ENCODE data around the gene SRRM2.

SRRM2 gene

DNA sequence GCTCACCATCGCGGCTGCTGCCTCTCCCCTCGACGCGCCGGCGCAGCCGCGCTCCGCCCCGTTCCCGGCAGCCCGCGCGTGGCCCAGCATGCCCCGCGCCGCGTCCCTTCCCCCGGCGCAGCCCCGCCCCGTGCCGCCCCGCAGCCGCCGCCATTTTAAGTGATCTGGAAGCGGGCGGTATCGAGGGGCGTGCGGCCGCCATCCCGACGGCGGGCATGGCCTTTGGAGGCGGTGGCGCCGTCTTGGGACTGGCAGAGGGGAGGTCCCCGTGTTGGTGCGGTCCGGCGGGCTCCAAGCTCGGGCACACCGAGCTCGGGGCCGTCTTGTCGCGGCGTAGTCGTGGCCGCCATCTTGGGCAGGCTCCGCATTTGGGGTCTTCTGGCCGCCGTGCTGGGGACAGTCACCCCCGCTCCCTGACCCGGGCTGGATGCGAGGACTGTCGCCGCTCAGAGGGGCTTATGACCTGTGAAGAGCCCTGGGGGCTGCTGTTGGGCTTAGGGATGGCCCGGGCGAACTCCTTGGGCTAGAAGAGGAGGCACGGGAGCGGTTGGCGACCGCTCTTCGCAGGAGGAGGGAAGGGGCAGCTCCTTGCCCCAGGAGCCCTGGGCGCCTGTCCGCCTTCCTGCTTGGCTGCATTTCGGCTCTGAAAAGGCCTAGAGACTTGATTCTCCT, 24.9 kb downstream of the SRRM2 start, which contains the start of gene ELOB:
ELOB (minus strand) TSS at position 50 of the 672 bp plus-strand sequence; CDS start at position 9, 41 bp downstream.
- peak; percentile 78 to 86 for DNase-seq (ENCODE audit: low read depth in 2 of 2)
- TF ChIP-seq, protein P1, sequence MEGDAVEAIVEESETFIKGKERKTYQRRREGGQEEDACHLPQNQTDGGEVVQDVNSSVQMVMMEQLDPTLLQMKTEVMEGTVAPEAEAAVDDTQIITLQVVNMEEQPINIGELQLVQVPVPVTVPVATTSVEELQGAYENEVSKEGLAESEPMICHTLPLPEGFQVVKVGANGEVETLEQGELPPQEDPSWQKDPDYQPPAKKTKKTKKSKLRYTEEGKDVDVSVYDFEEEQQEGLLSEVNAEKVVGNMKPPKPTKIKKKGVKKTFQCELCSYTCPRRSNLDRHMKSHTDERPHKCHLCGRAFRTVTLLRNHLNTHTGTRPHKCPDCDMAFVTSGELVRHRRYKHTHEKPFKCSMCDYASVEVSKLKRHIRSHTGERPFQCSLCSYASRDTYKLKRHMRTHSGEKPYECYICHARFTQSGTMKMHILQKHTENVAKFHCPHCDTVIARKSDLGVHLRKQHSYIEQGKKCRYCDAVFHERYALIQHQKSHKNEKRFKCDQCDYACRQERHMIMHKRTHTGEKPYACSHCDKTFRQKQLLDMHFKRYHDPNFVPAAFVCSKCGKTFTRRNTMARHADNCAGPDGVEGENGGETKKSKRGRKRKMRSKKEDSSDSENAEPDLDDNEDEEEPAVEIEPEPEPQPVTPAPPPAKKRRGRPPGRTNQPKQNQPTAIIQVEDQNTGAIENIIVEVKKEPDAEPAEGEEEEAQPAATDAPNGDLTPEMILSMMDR (IDR thresholded peaks at IDR 0.05; ENCODE audit: low read depth, low read length) = no peak
- peak within 1 kb of the TSS; percentile 95 to 97 for H3K4me3 ChIP-seq (replicated peaks in 1 of 2; ENCODE audit: low read depth in 2 of 2, low read length in 2 of 2)

DNA sequence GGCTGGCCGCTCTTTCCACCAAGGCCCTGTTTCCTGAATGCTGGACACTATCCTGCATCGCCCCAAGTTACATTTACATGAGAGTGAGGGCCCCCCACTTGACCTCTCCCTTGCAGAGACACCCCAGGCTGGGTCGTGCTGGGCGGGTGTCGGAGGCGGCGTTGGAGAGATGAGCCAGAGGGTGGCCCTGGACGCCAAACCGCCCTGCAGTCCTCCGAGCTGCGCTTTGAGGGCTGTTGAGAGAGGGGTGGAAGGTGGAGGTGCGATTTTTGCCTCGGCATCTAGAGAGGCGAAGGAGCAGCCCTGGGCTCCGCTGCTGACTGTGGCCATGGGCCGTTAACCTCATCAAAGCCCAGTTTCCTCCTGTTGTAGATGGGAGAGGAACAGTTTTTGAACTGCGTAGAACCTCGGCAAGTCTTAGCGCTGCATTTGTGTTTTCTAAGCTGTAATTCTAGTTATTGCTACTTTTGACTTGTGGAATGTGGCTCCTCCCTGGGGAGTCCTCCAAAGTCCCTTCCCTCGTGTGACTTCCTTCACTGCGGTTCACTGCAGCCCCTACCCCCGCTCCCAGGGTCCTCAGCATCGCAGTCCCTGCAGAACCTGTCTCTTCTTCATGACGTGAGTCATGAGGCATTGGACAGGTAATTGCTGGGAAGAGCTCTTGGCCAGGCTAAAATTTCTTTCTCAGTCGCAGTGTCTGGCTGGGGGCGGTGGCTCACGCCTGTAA, 25.6 kb downstream of the SRRM2 start:
- TF ChIP-seq, protein P1 (IDR thresholded peaks at IDR 0.05; ENCODE audit: low read depth, low read length) = no peak
- H3K4me3 ChIP-seq (replicated peaks in 1 of 2; ENCODE audit: low read depth in 2 of 2, low read length in 2 of 2) = peak overlapping the region; percentile 95 to 97
- no peak for DNase-seq (ENCODE audit: low read depth in 2 of 2)

DNA sequence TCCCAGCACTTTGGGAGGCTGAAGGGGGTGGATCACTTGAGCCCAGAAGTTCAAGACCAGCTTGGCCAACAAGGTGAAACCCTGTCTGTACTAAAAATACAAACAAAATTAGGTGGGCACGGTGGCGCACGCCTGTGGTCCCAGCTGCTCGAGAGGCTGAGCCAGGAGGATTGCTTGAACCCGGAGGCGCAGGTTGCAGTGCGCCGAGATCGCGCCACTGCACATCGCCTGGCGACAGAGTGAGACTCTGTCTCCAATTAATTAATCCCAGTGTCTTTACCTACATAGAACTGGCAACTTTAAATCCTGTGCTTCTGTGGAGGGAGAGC, 26.2 kb downstream of the SRRM2 start:
- DNase-seq (ENCODE audit: low read depth in 2 of 2) = no peak
- TF ChIP-seq, protein P1 (IDR thresholded peaks at IDR 0.05; ENCODE audit: low read depth, low read length) = no peak
- H3K4me3 ChIP-seq (replicated peaks in 1 of 2; ENCODE audit: low read depth in 2 of 2, low read length in 2 of 2) = no peak overlapping the region

DNA sequence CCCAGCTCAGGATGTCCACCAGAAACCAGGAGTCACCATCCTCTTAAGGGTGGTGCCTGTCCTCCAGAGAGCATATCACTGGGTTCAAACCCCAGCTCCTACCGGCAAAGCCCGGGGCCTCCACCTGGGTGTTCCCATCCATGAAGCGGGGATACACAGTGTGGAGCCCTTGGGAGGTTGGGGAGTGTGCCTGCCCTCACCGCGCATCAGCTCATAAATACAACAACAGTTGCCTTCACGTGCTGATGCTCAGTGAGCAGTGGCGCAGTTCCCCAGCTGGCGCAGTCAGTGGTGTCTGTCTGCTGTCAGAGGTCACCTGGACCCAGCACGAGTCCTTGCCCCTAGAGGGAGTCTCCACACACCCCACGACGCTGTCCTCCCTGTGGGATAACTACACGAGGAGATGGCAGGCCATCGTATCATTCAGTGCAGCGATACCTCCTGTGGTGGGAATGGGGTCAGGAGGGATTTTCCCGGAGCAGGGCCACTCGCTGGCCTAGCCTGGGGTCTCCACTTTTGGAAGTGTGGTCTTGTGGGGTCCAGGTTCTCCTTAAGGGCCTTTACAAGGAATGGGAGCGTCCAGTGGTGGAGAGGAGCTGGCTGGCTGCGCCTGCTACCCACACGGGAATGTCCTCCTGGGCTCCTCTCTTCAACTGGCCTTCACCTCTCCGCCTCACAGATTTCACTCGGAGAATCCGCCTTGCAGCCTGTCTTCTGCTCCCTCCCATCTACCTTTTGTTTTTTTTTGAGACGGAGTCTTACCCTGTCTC, 26.9 kb downstream of the SRRM2 start:
- no peak overlapping the region for H3K4me3 ChIP-seq (replicated peaks in 1 of 2; ENCODE audit: low read depth in 2 of 2, low read length in 2 of 2)
- TF ChIP-seq, protein P1 (IDR thresholded peaks at IDR 0.05; ENCODE audit: low read depth, low read length) = no peak
- no peak for DNase-seq (ENCODE audit: low read depth in 2 of 2)

DNA sequence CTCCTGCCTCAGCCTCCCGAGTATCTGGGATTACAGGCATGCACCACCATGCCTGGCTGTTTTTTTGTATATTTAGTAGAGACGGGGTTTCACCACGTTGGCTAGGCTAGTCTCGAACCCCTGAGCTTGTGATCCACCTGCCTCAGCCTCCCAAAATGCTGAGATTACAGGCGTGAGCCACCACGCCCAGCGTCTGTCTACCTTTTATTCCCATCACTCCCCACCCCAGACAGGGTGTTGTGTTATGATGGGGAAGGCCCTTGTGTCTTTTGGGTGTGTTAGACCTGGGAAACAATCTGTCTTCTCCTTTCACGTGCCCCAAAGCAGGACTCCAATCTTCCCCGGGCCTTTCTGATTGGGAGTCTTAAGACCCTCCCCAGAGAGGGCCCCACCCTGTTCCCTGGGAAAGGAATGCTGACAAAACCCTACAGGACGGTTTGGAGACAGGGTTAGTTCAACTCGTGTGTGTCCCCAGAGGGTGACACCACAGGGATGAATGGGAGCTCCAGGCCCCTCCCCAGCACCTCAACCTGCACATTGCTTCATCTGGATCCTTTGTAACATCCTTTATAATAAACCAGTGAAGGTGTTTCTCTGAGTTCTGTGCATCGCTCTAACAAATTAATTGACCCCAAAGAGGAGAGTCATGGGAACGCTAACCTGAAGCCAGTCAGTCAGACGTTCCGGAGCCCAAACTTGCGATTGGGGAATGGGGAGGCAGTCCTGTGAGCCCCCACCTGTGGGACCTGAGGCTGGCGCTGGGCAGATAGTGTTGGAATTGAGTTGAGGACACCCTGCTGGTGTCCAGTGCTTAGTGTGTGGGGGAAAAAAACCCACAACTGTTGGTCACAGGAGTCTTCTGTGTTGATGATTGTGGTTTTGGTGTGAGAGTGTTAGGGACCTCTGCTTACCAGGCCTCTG, 27.8 kb downstream of the SRRM2 start:
- H3K4me3 ChIP-seq (replicated peaks in 1 of 2; ENCODE audit: low read depth in 2 of 2, low read length in 2 of 2) = no peak overlapping the region
- DNase-seq (ENCODE audit: low read depth in 2 of 2) = no peak
- TF ChIP-seq, protein P1 (IDR thresholded peaks at IDR 0.05; ENCODE audit: low read depth, low read length) = no peak
